ENCODE measurements around the gene RBM25. TPM values are rescaled to one million over a fixed set of nuclear protein-coding genes. Genes with fewer than 3 reads are reported as not detected.

RBM25 gene
- total RNA-seq, 1 donor: 32.9 TPM

GRCh38 chr14:73022051-73022450 lies 36.3 kb upstream of the RBM25 start:
- H3K27me3 ChIP-seq (ENCODE audit: insufficient read depth, low read length): no peaks in the 10 kb centered on the region
- peaks cover 39% of the 10 kb centered on the region for H4K20me1 ChIP-seq (ENCODE audit: insufficient read depth, low read length)
- peaks cover 29% of the 10 kb centered on the region for H3K36me3 ChIP-seq (ENCODE audit: insufficient read depth, low read length)
- H3K27ac ChIP-seq (ENCODE audit: low read depth, low read length): no peak overlapping the region
- H2AFZ ChIP-seq (ENCODE audit: low read length): no peak overlapping the region
- H3K4me1 ChIP-seq (ENCODE audit: insufficient read depth, low read length): peaks cover 7% of the 10 kb centered on the region
- TF ChIP-seq CTCF (IDR thresholded peaks at IDR 0.05; ENCODE audit: extremely low read depth, low read depth, low read length): no peak
- H3K9me3 ChIP-seq (ENCODE audit: low read depth, low read length): no peaks in the 10 kb centered on the region
- H3K4me2 ChIP-seq (ENCODE audit: insufficient read depth, low read length): peak overlapping the region; percentile 19
- H3K79me2 ChIP-seq (ENCODE audit: insufficient read depth, low read length): peaks cover 88% of the 10 kb centered on the region
- no peak overlapping the region for H3K4me3 ChIP-seq (ENCODE audit: insufficient read depth, low read length)
- DNase-seq (ENCODE audit: insufficient read length, low spot score, missing footprints): no peak

- no peak for TF ChIP-seq CTCF (IDR thresholded peaks at IDR 0.05; ENCODE audit: extremely low read depth, low read depth, low read length)
- Histone ChIP-seq H3K27ac (ENCODE audit: low read depth, low read length) (no peak overlapping the region), H3K79me2 (ENCODE audit: insufficient read depth, low read length) (peaks cover 55% of the 10 kb centered on the region), H3K4me1 (ENCODE audit: insufficient read depth, low read length) (peaks cover 7% of the 10 kb centered on the region), H4K20me1 (ENCODE audit: insufficient read depth, low read length) (peaks cover 22% of the 10 kb centered on the region), H3K9me3 (ENCODE audit: low read depth, low read length) (no peaks in the 10 kb centered on the region), H3K4me2 (ENCODE audit: insufficient read depth, low read length) (peak overlapping the region; percentile 75), H3K36me3 (ENCODE audit: insufficient read depth, low read length) (peaks cover 25% of the 10 kb centered on the region), H3K27me3 (ENCODE audit: insufficient read depth, low read length) (no peaks in the 10 kb centered on the region), H3K4me3 (ENCODE audit: insufficient read depth, low read length) (peak overlapping the region; percentile 82), H2AFZ (ENCODE audit: low read length) (no peak overlapping the region)
- no peak for DNase-seq (ENCODE audit: insufficient read length, low spot score, missing footprints)
Measured at GRCh38 chr14:73025544-73025943, 32.8 kb upstream of the RBM25 start.

- peak overlapping the region; percentile 75 for H3K4me2 ChIP-seq (ENCODE audit: insufficient read depth, low read length)
- H3K9me3 ChIP-seq (ENCODE audit: low read depth, low read length): no peaks in the 10 kb centered on the region
- H3K27ac ChIP-seq (ENCODE audit: low read depth, low read length): peak overlapping the region; percentile 37
- peaks cover 22% of the 10 kb centered on the region for H4K20me1 ChIP-seq (ENCODE audit: insufficient read depth, low read length)
- H3K4me3 ChIP-seq (ENCODE audit: insufficient read depth, low read length): peak overlapping the region; percentile 82
- H3K36me3 ChIP-seq (ENCODE audit: insufficient read depth, low read length): peaks cover 25% of the 10 kb centered on the region
- H3K4me1 ChIP-seq (ENCODE audit: insufficient read depth, low read length): peaks cover 7% of the 10 kb centered on the region
- H3K27me3 ChIP-seq (ENCODE audit: insufficient read depth, low read length): no peaks in the 10 kb centered on the region
- DNase-seq (ENCODE audit: insufficient read length, low spot score, missing footprints): no peak
- TF ChIP-seq CTCF (IDR thresholded peaks at IDR 0.05; ENCODE audit: extremely low read depth, low read depth, low read length): no peak
- peak overlapping the region; percentile 70 for H2AFZ ChIP-seq (ENCODE audit: low read length)
- peaks cover 48% of the 10 kb centered on the region for H3K79me2 ChIP-seq (ENCODE audit: insufficient read depth, low read length)
Measured at GRCh38 chr14:73026243-73026844, 32.0 kb upstream of the RBM25 start.

- Histone ChIP-seq H3K27me3 (ENCODE audit: insufficient read depth, low read length) (no peaks in the 10 kb centered on the region), H3K4me1 (ENCODE audit: insufficient read depth, low read length) (peaks cover 7% of the 10 kb centered on the region), H4K20me1 (ENCODE audit: insufficient read depth, low read length) (peaks cover 19% of the 10 kb centered on the region), H3K79me2 (ENCODE audit: insufficient read depth, low read length) (peaks cover 41% of the 10 kb centered on the region), H3K36me3 (ENCODE audit: insufficient read depth, low read length) (peaks cover 21% of the 10 kb centered on the region), H3K27ac (ENCODE audit: low read depth, low read length) (peak within 1 kb of the TSS; percentile 40), H3K9me3 (ENCODE audit: low read depth, low read length) (no peaks in the 10 kb centered on the region), H3K4me2 (ENCODE audit: insufficient read depth, low read length) (peak within 1 kb of the TSS; percentile 75), H3K4me3 (ENCODE audit: insufficient read depth, low read length) (peak within 1 kb of the TSS; percentile 82), H2AFZ (ENCODE audit: low read length) (peak within 1 kb of the TSS; percentile 85)
- no peak for TF ChIP-seq CTCF (IDR thresholded peaks at IDR 0.05; ENCODE audit: extremely low read depth, low read depth, low read length)
- peak; percentile 98 for DNase-seq (ENCODE audit: insufficient read length, low spot score, missing footprints)
Measured at GRCh38 chr14:73026845-73027542, 31.3 kb upstream of the RBM25 start, which contains the start of gene ZFYVE1. Gene ZFYVE1, minus strand, starts transcription at chr14:73027106. Its CDS starts 2,598 bp downstream, at chr14:73024508.

Measured in osteoblast (primary cell).